ENCODE measurements around the gene HSPA4L.

DNA sequence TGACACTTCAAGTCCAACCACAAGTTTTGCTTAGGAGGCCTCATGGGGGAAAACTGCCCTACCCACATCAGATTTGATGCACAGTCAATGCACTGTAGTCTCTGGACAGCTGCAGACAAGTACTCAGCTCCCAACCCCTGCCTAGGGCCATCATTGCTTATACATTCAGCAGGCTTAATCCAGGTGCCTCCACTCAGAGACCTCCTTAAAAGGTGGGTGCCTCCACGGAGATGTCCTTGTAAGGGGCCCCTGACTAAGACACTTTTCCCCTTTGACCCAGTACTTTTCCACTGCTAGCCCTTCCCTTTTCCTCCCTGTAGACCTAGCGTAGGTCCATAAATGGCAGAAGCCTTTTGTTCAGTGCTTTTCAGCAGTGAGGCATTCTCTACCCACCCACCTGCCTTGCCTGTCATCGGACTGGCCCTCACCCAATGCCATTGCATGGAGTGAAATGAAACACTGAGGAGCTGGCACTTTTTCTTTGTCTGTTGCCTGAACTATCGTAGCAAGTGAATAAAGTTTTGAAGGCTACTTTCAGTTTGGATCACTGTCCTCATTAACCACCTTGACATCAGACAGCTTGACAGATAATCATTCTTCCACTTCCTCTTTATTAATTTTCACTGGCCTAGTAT, 74.8 kb downstream of the HSPA4L start:
- TF ChIP-seq, protein P1, sequence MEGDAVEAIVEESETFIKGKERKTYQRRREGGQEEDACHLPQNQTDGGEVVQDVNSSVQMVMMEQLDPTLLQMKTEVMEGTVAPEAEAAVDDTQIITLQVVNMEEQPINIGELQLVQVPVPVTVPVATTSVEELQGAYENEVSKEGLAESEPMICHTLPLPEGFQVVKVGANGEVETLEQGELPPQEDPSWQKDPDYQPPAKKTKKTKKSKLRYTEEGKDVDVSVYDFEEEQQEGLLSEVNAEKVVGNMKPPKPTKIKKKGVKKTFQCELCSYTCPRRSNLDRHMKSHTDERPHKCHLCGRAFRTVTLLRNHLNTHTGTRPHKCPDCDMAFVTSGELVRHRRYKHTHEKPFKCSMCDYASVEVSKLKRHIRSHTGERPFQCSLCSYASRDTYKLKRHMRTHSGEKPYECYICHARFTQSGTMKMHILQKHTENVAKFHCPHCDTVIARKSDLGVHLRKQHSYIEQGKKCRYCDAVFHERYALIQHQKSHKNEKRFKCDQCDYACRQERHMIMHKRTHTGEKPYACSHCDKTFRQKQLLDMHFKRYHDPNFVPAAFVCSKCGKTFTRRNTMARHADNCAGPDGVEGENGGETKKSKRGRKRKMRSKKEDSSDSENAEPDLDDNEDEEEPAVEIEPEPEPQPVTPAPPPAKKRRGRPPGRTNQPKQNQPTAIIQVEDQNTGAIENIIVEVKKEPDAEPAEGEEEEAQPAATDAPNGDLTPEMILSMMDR (conservative IDR thresholded peaks at IDR 0.05; ENCODE audit: low read depth in 2 of 2), result no peak
- TF ChIP-seq EZH2phosphoT487 (IDR thresholded peaks at IDR 0.05; ENCODE audit: unreplicated experiment) (no peak), EZH2 (IDR thresholded peaks at IDR 0.05; ENCODE audit: low read depth, unreplicated experiment) (no peak), ZNF331 (CRISPR knock-in tag; IDR thresholded peaks at IDR 0.05; ENCODE audit: low read depth) (no peak), POLR2AphosphoS5 (IDR thresholded peaks at IDR 0.05; ENCODE audit: low read depth) (no peak), CREB1 (CRISPR knock-in tag; IDR thresholded peaks at IDR 0.05; ENCODE audit: low read depth) (no peak), ZNF114 (CRISPR knock-in tag; IDR thresholded peaks at IDR 0.05) (no peak), JUNB (IDR thresholded peaks at IDR 0.05; ENCODE audit: unreplicated experiment) (no peak)
- TF ChIP-seq, protein P2, sequence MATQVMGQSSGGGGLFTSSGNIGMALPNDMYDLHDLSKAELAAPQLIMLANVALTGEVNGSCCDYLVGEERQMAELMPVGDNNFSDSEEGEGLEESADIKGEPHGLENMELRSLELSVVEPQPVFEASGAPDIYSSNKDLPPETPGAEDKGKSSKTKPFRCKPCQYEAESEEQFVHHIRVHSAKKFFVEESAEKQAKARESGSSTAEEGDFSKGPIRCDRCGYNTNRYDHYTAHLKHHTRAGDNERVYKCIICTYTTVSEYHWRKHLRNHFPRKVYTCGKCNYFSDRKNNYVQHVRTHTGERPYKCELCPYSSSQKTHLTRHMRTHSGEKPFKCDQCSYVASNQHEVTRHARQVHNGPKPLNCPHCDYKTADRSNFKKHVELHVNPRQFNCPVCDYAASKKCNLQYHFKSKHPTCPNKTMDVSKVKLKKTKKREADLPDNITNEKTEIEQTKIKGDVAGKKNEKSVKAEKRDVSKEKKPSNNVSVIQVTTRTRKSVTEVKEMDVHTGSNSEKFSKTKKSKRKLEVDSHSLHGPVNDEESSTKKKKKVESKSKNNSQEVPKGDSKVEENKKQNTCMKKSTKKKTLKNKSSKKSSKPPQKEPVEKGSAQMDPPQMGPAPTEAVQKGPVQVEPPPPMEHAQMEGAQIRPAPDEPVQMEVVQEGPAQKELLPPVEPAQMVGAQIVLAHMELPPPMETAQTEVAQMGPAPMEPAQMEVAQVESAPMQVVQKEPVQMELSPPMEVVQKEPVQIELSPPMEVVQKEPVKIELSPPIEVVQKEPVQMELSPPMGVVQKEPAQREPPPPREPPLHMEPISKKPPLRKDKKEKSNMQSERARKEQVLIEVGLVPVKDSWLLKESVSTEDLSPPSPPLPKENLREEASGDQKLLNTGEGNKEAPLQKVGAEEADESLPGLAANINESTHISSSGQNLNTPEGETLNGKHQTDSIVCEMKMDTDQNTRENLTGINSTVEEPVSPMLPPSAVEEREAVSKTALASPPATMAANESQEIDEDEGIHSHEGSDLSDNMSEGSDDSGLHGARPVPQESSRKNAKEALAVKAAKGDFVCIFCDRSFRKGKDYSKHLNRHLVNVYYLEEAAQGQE (IDR thresholded peaks at IDR 0.05; ENCODE audit: unreplicated experiment), result no peak

Measured in GM23338 (cell line).